ENCODE results near the gene ILDR2.

GRCh38 chr1:167000546-167000945, 25.2 kb upstream of the ILDR2 start:
- TF ChIP-seq, protein P1, sequence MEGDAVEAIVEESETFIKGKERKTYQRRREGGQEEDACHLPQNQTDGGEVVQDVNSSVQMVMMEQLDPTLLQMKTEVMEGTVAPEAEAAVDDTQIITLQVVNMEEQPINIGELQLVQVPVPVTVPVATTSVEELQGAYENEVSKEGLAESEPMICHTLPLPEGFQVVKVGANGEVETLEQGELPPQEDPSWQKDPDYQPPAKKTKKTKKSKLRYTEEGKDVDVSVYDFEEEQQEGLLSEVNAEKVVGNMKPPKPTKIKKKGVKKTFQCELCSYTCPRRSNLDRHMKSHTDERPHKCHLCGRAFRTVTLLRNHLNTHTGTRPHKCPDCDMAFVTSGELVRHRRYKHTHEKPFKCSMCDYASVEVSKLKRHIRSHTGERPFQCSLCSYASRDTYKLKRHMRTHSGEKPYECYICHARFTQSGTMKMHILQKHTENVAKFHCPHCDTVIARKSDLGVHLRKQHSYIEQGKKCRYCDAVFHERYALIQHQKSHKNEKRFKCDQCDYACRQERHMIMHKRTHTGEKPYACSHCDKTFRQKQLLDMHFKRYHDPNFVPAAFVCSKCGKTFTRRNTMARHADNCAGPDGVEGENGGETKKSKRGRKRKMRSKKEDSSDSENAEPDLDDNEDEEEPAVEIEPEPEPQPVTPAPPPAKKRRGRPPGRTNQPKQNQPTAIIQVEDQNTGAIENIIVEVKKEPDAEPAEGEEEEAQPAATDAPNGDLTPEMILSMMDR (optimal IDR thresholded peaks at IDR 0.05 in 1 of 3, IDR thresholded peaks at IDR 0.05 in 1 of 3, conservative IDR thresholded peaks at IDR 0.05 in 1 of 3; ENCODE audit: extremely low read depth in 1 of 3, insufficient read depth in 2 of 3, low read length in 3 of 3) = no peak
- no peak for TF ChIP-seq EZH2 (IDR thresholded peaks at IDR 0.05; ENCODE audit: low read length)
